ENCODE results near the gene RPL31. TPM values are rescaled to one million over a fixed set of nuclear protein-coding genes. Genes with fewer than 3 reads are reported as not detected.

RPL31 gene
- total RNA-seq, 1 donor from 2014 or later = 2,596 TPM

DNA sequence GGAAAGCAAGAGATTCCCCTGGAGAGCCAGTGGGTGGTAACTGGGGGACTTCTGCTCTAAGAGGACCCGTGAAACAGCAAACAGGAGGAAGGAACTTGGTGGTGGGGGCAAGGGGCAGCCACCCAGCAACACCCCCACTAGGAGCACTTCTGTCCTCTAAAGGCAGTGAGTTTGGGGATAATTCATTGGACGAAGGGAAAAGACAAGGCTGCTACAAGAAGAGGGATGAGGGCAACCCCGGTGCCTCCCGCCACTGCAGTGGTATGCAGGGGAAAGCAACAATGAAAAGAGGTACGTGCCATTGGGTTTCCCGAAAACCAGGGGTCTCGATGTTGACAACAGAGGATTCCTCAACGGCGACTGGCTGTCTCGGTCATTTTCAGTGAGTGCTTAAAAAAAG is 9.1 kb downstream of the RPL31 start:
- peak overlapping the region; percentile 51 for H3K27ac ChIP-seq
- Mint-ChIP-seq H3K9me3 (peaks cover 6% of the 10 kb centered on the region), H3K4me3 (no peak overlapping the region), H3K4me1 (no peaks in the 10 kb centered on the region), H3K27me3 (ENCODE audit: insufficient read depth, low read depth) (peaks cover 2% of the 10 kb centered on the region), H3K36me3 (peaks cover 45% of the 10 kb centered on the region), H3K27ac (no peak overlapping the region)
- H3K36me3 ChIP-seq = peaks cover 20% of the 10 kb centered on the region
- H2AFZ ChIP-seq (replicated peaks) = no peak overlapping the region
- H3F3A ChIP-seq (ENCODE audit: low read depth) = peaks cover 57% of the 10 kb centered on the region
- no peaks in the 10 kb centered on the region for H3K27me3 ChIP-seq
- H3K79me2 ChIP-seq (ENCODE audit: low read depth) = peaks cover 21% of the 10 kb centered on the region
- H3K4me1 ChIP-seq = no peaks in the 10 kb centered on the region
- H4K20me1 ChIP-seq (ENCODE audit: low read depth) = peaks cover 32% of the 10 kb centered on the region
- TF ChIP-seq EZH2phosphoT487 (IDR thresholded peaks at IDR 0.05) (no peak), EZH2 (IDR thresholded peaks at IDR 0.05) (no peak)
- TF ChIP-seq, protein P1, sequence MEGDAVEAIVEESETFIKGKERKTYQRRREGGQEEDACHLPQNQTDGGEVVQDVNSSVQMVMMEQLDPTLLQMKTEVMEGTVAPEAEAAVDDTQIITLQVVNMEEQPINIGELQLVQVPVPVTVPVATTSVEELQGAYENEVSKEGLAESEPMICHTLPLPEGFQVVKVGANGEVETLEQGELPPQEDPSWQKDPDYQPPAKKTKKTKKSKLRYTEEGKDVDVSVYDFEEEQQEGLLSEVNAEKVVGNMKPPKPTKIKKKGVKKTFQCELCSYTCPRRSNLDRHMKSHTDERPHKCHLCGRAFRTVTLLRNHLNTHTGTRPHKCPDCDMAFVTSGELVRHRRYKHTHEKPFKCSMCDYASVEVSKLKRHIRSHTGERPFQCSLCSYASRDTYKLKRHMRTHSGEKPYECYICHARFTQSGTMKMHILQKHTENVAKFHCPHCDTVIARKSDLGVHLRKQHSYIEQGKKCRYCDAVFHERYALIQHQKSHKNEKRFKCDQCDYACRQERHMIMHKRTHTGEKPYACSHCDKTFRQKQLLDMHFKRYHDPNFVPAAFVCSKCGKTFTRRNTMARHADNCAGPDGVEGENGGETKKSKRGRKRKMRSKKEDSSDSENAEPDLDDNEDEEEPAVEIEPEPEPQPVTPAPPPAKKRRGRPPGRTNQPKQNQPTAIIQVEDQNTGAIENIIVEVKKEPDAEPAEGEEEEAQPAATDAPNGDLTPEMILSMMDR (IDR thresholded peaks at IDR 0.05) = no peak
- H3K9ac ChIP-seq = no peak overlapping the region
- no peak overlapping the region for H3K4me2 ChIP-seq
- H3K9me3 ChIP-seq (ENCODE audit: low read depth) = no peaks in the 10 kb centered on the region
- H3K4me3 ChIP-seq = no peak overlapping the region
- no peak for DNase-seq (ENCODE audit: low spot score)

DNA sequence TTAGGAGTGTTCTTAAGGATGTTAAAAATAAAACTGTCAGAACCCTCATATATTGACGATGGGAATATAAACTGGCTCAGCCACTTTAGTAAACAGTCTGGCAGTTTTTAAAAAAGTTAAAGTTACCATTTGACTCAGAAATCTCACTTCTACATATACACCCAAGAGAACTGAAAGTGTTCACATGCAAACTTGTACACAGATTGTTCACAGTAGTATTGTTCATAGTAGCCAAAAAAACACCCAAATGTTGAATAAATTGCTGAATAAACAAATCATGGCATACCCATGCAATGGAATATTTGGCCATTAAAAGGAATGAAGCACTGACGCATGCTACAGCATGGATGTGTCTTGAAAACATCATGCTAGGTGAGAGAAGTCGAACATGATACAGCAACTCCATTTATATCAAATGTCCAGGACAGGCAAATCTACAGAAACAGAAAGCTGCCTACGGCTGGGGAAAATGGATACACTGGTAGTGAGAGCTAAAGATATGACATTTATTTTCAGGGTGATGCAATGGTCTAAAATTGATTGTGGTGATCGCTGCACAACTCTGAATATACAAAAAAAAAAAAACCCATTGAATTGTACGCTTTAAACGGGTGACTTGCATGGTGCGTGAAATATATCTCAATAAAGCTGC is 10.1 kb downstream of the RPL31 start:
- Histone ChIP-seq H3K27ac (no peak overlapping the region), H3K27me3 (no peaks in the 10 kb centered on the region), H3K4me1 (no peaks in the 10 kb centered on the region), H3K9ac (no peak overlapping the region), H3K36me3 (peaks cover 11% of the 10 kb centered on the region), H2AFZ (replicated peaks) (no peak overlapping the region), H3K79me2 (ENCODE audit: low read depth) (peaks cover 11% of the 10 kb centered on the region), H3K4me3 (no peak overlapping the region), H4K20me1 (ENCODE audit: low read depth) (peaks cover 23% of the 10 kb centered on the region), H3K4me2 (no peak overlapping the region), H3F3A (ENCODE audit: low read depth) (peaks cover 47% of the 10 kb centered on the region), H3K9me3 (ENCODE audit: low read depth) (no peaks in the 10 kb centered on the region)
- no peak overlapping the region for H3K4me3 Mint-ChIP-seq
- no peak for DNase-seq (ENCODE audit: low spot score)
- TF ChIP-seq, protein P1 (IDR thresholded peaks at IDR 0.05) = no peak
- TF ChIP-seq EZH2phosphoT487 (IDR thresholded peaks at IDR 0.05) (no peak), EZH2 (IDR thresholded peaks at IDR 0.05) (no peak)
- H3K27me3 Mint-ChIP-seq (ENCODE audit: insufficient read depth, low read depth) = peaks cover 2% of the 10 kb centered on the region
- H3K9me3 Mint-ChIP-seq = peaks cover 6% of the 10 kb centered on the region
- H3K36me3 Mint-ChIP-seq = peaks cover 42% of the 10 kb centered on the region
- no peaks in the 10 kb centered on the region for H3K4me1 Mint-ChIP-seq
- no peak overlapping the region for H3K27ac Mint-ChIP-seq

GRCh38 chr2:101012706-101013181 is 10.7 kb downstream of the RPL31 start:
- Mint-ChIP-seq H3K4me1 (no peaks in the 10 kb centered on the region), H3K27me3 (ENCODE audit: insufficient read depth, low read depth) (peaks cover 2% of the 10 kb centered on the region), H3K27ac (no peak overlapping the region), H3K4me3 (no peak overlapping the region), H3K36me3 (peaks cover 38% of the 10 kb centered on the region), H3K9me3 (peaks cover 6% of the 10 kb centered on the region)
- H3K4me3 ChIP-seq = no peak overlapping the region
- H3K9me3 ChIP-seq (ENCODE audit: low read depth) = no peaks in the 10 kb centered on the region
- H3K27me3 ChIP-seq = no peaks in the 10 kb centered on the region
- peaks cover 11% of the 10 kb centered on the region for H3K36me3 ChIP-seq
- TF ChIP-seq, protein P1 (IDR thresholded peaks at IDR 0.05) = peak; percentile 89
- TF ChIP-seq EZH2 (IDR thresholded peaks at IDR 0.05) = no peak
- H3K4me2 ChIP-seq = no peak overlapping the region
- no peaks in the 10 kb centered on the region for H3K4me1 ChIP-seq
- peak; percentile 44 for DNase-seq (ENCODE audit: low spot score)
- peaks cover 20% of the 10 kb centered on the region for H4K20me1 ChIP-seq (ENCODE audit: low read depth)
- no peak overlapping the region for H3K27ac ChIP-seq
- H2AFZ ChIP-seq (replicated peaks) = no peak overlapping the region
- peaks cover 41% of the 10 kb centered on the region for H3F3A ChIP-seq (ENCODE audit: low read depth)
- H3K79me2 ChIP-seq (ENCODE audit: low read depth) = peaks cover 7% of the 10 kb centered on the region
- no peak overlapping the region for H3K9ac ChIP-seq

All from neural progenitor cell (in vitro differentiated cells).